Sigmoid colon (tissue), 7 donors: ENCODE results near the gene HMCN2. TPM values are rescaled to one million over a fixed set of nuclear protein-coding genes. Genes with fewer than 3 reads are reported as not detected.

Experiments
- DNase-seq: peaks from one replicate; pipeline ENCODE4 v3.0.0-alpha.2; 2019
- H3K27ac ChIP-seq, 4 donors: fragments of 200-600 bp; sonication (generic); one replicate each; pipeline ENCODE4 v1.5.1; 2016 to 2019; ENCODE audit warnings: mild to moderate bottlenecking in 1 of 4
- H3K27me3 ChIP-seq, 3 donors: fragments of 200-600 bp; sonication (generic); one replicate each; pipeline ENCODE4 v1.5.1; 2019; ENCODE audit warnings: mild to moderate bottlenecking in 1 of 3
- H3K36me3 ChIP-seq, 4 donors: fragments of 200-600 bp; sonication (generic); one replicate each; pipeline ENCODE4 v1.5.1; 2016 to 2019
- H3K4me1 ChIP-seq, 4 donors: fragments of 200-600 bp; sonication (generic); one replicate each; pipeline ENCODE4 v1.5.1; 2017 to 2019
- H3K4me3 ChIP-seq, 4 donors: fragments of 200-600 bp; sonication (generic); one replicate each; pipeline ENCODE4 v1.5.1; 2017 to 2019; ENCODE audit warnings: mild to moderate bottlenecking in 2 of 4, moderate library complexity in 1 of 4
- H3K9me3 ChIP-seq, 4 donors: fragments of 200-600 bp in 3 of 4; sonication (generic) in 3 of 4; one replicate each; pipeline versions ENCODE4 v1.5.1 to v1.6.1; 2013 to 2019
- EP300 ChIP-seq, 4 donors: sonication (generic); formaldehyde crosslinking; IDR thresholded peaks; one replicate each; pipeline ENCODE4 v1.6.1; 2017; ENCODE audit warnings: antibody characterized with exemption in 4 of 4
- POLR2A ChIP-seq, 2 donors: fragments of 450-650 bp; IDR thresholded peaks; one replicate each; pipeline ENCODE4 v1.6.1; 2016; ENCODE audit warnings: antibody characterized with exemption in 2 of 2, mild to moderate bottlenecking in 2 of 2, moderate library complexity in 2 of 2
- POLR2AphosphoS5 ChIP-seq, 4 donors: sonication (generic); formaldehyde crosslinking; IDR thresholded peaks; one replicate each; pipeline ENCODE4 v1.6.1; 2017; ENCODE audit warnings: antibody characterized with exemption in 4 of 4
- WGBS, 2 donors: extraction: QIAGEN DNeasy Blood & Tissue Kit; methylation state at CpG; one replicate each; pipeline ENCODE4 v1.1.7; 2013; 5-methylcytosine and 5-hydroxymethylcytosine counted together
- intact Hi-C: fragments of 100-400 bp; cut with DNase I; formaldehyde crosslinking; loops from one replicate; pipeline ENCODE4 v1.15.1; 2023
- polyA plus RNA-seq, 3 donors: library from polyadenylated mRNA; stranded (reverse); fragments of 200-250 nt; gene quantifications; one replicate each; pipeline ENCODE4 v1.2.3, GENCODE V29; 2013
- total RNA-seq, 4 donors: library from RNA; depleted of rRNA; stranded (reverse); fragments of >200 nt; gene quantifications; one replicate each; pipeline ENCODE4 v1.1.0, GENCODE V29; 2016
- TF ChIP-seq, protein P1 (sequence below), 4 experiments: fragments of 450-650 bp in 3 of 4; fragments of 200-600 bp in 1 of 4; IDR thresholded peaks; one replicate each; pipeline ENCODE4 v1.5.1; 2016 to 2019; ENCODE audit warnings: antibody characterized with exemption in 4 of 4, mild to moderate bottlenecking in 3 of 4, moderate library complexity in 2 of 4
- donor health status: healthy with polysubstance abuse.
- donor health status: Bipolar disorder and iron deficiency.
- donor health status: healthy.

The HMCN2 gene
- total and polyA plus RNA-seq, 7 donors, result 3.6 to 106 (median 13.2) TPM

DNA sequence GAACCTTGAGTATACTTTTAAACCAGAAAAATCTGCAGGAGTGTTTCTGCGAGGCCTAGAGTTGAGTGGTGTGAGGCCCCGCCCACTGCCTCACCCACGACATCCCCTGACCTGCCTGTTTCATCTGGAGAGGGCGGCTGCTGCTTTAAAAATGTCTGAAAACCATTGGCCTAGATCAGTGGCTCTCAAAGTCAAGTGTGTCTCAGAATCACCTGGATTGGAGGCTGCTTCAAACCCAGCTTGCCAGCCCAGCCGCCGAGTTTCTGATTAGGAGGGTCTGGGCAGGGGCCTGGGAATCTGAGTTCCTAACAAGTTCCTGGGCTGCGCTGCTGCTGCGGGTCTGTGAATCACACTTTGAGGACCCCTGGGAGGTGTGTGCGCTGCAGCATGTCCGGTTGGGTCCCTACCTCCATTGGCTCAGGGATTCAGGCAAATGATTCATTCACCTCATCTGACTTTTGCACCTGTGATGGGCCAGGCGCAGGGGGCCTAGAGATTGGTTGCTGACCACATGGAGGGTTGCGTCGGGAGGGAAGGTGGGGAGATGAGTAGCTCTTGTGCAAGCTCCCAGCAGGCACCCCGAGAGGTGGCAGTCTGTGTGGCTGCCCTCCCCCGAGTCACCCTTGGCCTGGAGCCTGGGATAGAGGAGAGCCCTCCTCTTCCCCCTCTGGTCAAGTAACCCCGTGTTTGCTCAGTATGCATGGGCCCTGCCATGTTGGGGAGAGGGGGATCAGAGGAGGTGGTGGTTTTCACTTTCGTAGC, 27.6 kb upstream of the HMCN2 start:
- peak; percentile 67 for DNase-seq
- intact Hi-C loops, result loop anchor here (5.0 kb wide), 2 partner anchors 46 to 356 kb away; no protein-coding TSS in a partner anchor
- 83 to 87% methylated on average over 17 of the region's 17 CpGs for WGBS, 2 donors
- TF ChIP-seq EP300 (IDR thresholded peaks at IDR 0.05), result no peak
- TF ChIP-seq POLR2AphosphoS5 (IDR thresholded peaks at IDR 0.05), result no peak
- TF ChIP-seq, protein P1, sequence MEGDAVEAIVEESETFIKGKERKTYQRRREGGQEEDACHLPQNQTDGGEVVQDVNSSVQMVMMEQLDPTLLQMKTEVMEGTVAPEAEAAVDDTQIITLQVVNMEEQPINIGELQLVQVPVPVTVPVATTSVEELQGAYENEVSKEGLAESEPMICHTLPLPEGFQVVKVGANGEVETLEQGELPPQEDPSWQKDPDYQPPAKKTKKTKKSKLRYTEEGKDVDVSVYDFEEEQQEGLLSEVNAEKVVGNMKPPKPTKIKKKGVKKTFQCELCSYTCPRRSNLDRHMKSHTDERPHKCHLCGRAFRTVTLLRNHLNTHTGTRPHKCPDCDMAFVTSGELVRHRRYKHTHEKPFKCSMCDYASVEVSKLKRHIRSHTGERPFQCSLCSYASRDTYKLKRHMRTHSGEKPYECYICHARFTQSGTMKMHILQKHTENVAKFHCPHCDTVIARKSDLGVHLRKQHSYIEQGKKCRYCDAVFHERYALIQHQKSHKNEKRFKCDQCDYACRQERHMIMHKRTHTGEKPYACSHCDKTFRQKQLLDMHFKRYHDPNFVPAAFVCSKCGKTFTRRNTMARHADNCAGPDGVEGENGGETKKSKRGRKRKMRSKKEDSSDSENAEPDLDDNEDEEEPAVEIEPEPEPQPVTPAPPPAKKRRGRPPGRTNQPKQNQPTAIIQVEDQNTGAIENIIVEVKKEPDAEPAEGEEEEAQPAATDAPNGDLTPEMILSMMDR (IDR thresholded peaks at IDR 0.05), result no peak
- no peak for TF ChIP-seq POLR2A (IDR thresholded peaks at IDR 0.05)
- Histone ChIP-seq H3K27me3 (no peaks in the 10 kb centered on the region), H3K36me3 (peaks cover 3 to 17% (median 12%) of the 10 kb centered on the region in 4 donors), H3K4me1 (peaks cover 0 to 59% (median 49%) of the 10 kb centered on the region in 4 donors), H3K27ac (peak overlapping the region; percentile 75 to 92 (median 82)), H3K9me3 (no peaks in the 10 kb centered on the region), H3K4me3 (no peak overlapping the region)

DNA sequence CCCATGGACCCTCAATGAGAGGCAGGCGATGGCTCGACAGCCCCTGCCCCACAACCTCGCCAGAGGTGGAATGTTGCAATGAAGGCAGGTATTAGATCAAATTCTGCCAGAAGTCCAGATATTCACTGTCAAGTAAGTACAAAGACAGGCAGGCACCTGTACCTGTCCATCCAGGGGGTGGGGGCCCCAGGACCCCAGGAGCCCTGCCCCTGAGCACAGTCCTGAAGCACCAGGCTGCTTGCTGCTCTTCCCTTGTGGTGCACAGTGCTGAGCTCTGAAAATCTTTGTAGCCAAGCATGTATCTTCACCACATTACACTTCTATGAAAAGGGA, 26.2 kb upstream of the HMCN2 start:
- Histone ChIP-seq H3K36me3 (peaks cover 0 to 7% (median 2%) of the 10 kb centered on the region in 4 donors), H3K4me3 (no peak overlapping the region), H3K27ac (peak overlapping the region; percentile 17 to 92 (median 79)), H3K27me3 (no peaks in the 10 kb centered on the region), H3K4me1 (peaks cover 0 to 67% (median 56%) of the 10 kb centered on the region in 4 donors), H3K9me3 (no peaks in the 10 kb centered on the region)
- intact Hi-C loops, result loop anchor here (5.0 kb wide), 2 partner anchors 47 to 357 kb away; no protein-coding TSS in a partner anchor
- TF ChIP-seq, protein P1 (IDR thresholded peaks at IDR 0.05), result no peak
- TF ChIP-seq POLR2A (IDR thresholded peaks at IDR 0.05), result no peak
- no peak for TF ChIP-seq EP300 (IDR thresholded peaks at IDR 0.05)
- TF ChIP-seq POLR2AphosphoS5 (IDR thresholded peaks at IDR 0.05), result no peak
- 88 to 91% methylated on average over 3 of the region's 3 CpGs for WGBS, 2 donors
- peak; percentile 46 for DNase-seq

GRCh38 chr9:130239741-130240241, 25.8 kb upstream of the HMCN2 start:
- DNase-seq, result peak; percentile 68
- H3K27ac ChIP-seq, result peak overlapping the region; percentile 17 to 92 (median 79)
- peaks cover 0 to 64% (median 56%) of the 10 kb centered on the region in 4 donors for H3K4me1 ChIP-seq
- H3K9me3 ChIP-seq, result no peaks in the 10 kb centered on the region
- H3K36me3 ChIP-seq, result peaks cover 0 to 3% (median under 1%) of the 10 kb centered on the region in 4 donors
- 36 to 42% methylated on average over 9 of the region's 9 CpGs for WGBS, 2 donors
- H3K27me3 ChIP-seq, result no peaks in the 10 kb centered on the region
- intact Hi-C loops, result loop anchor here (5.0 kb wide), 2 partner anchors 47 to 357 kb away; no protein-coding TSS in a partner anchor
- H3K4me3 ChIP-seq, result no peak overlapping the region
- TF ChIP-seq, protein P1 (IDR thresholded peaks at IDR 0.05), result no peak
- no peak for TF ChIP-seq POLR2AphosphoS5 (IDR thresholded peaks at IDR 0.05)
- TF ChIP-seq POLR2A (IDR thresholded peaks at IDR 0.05), result no peak
- TF ChIP-seq EP300 (IDR thresholded peaks at IDR 0.05), result no peak

DNA sequence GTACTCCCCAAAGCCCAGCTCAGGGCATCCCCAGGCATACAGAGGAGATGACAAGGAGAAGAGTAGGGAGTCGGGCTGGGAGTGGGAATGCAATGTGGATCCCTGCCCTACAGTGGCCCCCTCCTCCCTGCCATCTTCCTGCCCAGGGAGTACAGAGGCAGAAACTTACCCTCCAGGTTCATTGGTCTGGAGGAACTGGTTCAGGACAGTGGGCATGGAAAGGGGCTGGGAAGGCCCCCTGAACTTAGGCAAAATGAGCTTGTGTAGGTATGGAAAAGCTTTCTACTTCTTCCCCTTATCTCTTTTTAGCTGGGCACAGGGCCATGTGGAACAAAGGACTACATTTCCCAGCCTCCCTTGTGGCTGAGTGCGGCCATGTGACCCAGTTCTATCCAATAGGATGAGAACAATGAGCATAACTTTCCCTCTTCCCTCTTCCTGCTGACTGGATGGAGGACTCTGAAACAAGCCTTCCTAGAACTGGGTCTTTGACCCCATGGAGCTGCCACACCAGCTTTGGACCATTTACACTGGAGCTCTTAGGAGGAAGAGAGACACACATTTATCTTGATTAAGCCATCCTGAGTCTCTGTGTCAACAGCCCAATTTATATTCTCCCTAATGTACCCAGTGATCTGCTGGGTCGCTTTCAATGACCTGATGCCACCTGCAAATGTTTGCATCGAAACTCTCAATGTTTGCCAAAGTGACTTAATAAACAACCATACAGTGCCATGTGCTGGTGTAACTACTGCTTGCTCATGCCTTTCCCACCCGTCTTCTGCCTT, 25.0 kb upstream of the HMCN2 start:
- intact Hi-C loops, result no loop called here
- 66 to 77% methylated on average over 5 of the region's 5 CpGs for WGBS, 2 donors
- Histone ChIP-seq H3K36me3 (no peaks in the 10 kb centered on the region), H3K27me3 (no peaks in the 10 kb centered on the region), H3K27ac (peak overlapping the region; percentile 17 to 92 (median 79)), H3K9me3 (no peaks in the 10 kb centered on the region), H3K4me1 (peaks cover 0 to 56% (median 49%) of the 10 kb centered on the region in 4 donors), H3K4me3 (no peak overlapping the region)
- DNase-seq, result peak; percentile 82
- TF ChIP-seq, protein P1 (IDR thresholded peaks at IDR 0.05), result no peak
- peak in 3 of 4 donors; percentile 20 to 36 (median 31) for TF ChIP-seq POLR2AphosphoS5 (IDR thresholded peaks at IDR 0.05)
